Endothelial cell of umbilical vein (primary cell): Measurements from ENCODE around the gene LYPD5. TPM values are rescaled to one million over a fixed set of nuclear protein-coding genes. Genes with fewer than 3 reads are reported as not detected.

Source experiments
- BruUV-seq: library from RNA; stranded (reverse); fragments of 400-500 nt; replicated peaks from 2 replicates; lab custom pipeline; 2021; lab: Mats Ljungman, UMichigan
- CTCF ChIA-PET: fragments of 300-600, 350-600 bp; sonication (Branson Sonifier 250); formaldehyde crosslinking; loops from one replicate; lab custom pipeline; 2021; ENCODE audit warnings: antibody characterized with exemption, inconsistent platforms; lab: Charles Lee
- POLR2A ChIA-PET: fragments of 300-600, 350-600 bp; sonication (Branson Sonifier 250); formaldehyde crosslinking; loops from one replicate; lab custom pipeline; 2021; ENCODE audit warnings: antibody characterized with exemption, inconsistent platforms; lab: Charles Lee
- DNase-seq: peaks from one replicate; pipeline ENCODE4 v3.0.0-alpha.2; 2011; ENCODE audit warnings: low read depth, low spot score
- FAIRE-seq: peaks from 2 replicates; lab custom pipeline; 2011; peaks lifted over from hg19 to GRCh38; lab: Jason Lieb, UNC
- H2AFZ ChIP-seq: 2 replicates; pipeline ENCODE4 v1.6.0; 2012; ENCODE audit warnings: low read depth, low read length, control low read depth, inconsistent platforms
- H3K27ac ChIP-seq: 2 replicates; pipeline ENCODE4 v1.5.1; 2011; ENCODE audit warnings: low read depth, mild to moderate bottlenecking, control low read depth, low read length, moderate library complexity; ENCODE audit not compliant: insufficient read depth
- H3K27me3 ChIP-seq, 2 experiments: 2 replicates each; pipeline versions ENCODE4 v1.6.0 to v1.6.1; 2011; ENCODE audit warnings: low read length in 2 of 2, mixed read lengths in 1 of 2; ENCODE audit not compliant: control insufficient read depth in 2 of 2, insufficient read depth in 2 of 2
- H3K36me3 ChIP-seq, 2 experiments: 2 replicates in 1 of 2; 3 replicates in 1 of 2; pipeline ENCODE4 v1.5.1; 2011; ENCODE audit warnings: low read length in 2 of 2, mild to moderate bottlenecking in 1 of 2, moderate library complexity in 1 of 2; ENCODE audit not compliant: control insufficient read depth in 2 of 2, insufficient read depth in 2 of 2; ENCODE audit errors: extremely low read depth in 1 of 2
- H3K4me1 ChIP-seq: 3 replicates; pipeline ENCODE4 v1.5.1; 2011; ENCODE audit warnings: mild to moderate bottlenecking, low read length; ENCODE audit not compliant: control insufficient read depth, insufficient read depth; ENCODE audit errors: extremely low read depth
- H3K4me2 ChIP-seq: 2 replicates; pipeline ENCODE4 v1.6.1; 2011; ENCODE audit warnings: low read length, control low read depth, mixed read lengths; ENCODE audit not compliant: insufficient read depth
- H3K4me3 ChIP-seq, 3 experiments: fragments of 200-600 bp in 1 of 3; sonication (generic), shearing (Covaris generic) in 1 of 3; replicated peaks in 1 of 3; 2 replicates each; pipeline ENCODE4 v1.5.1; 2011 to 2016; ENCODE audit warnings: control low read depth in 3 of 3, low read length in 3 of 3, mild to moderate bottlenecking in 2 of 3, inconsistent platforms in 1 of 3, low read depth in 1 of 3, moderate library complexity in 1 of 3; ENCODE audit not compliant: insufficient read depth in 1 of 3
- H3K79me2 ChIP-seq: 2 replicates; pipeline ENCODE4 v1.6.0; 2012; ENCODE audit warnings: low read length, inconsistent platforms; ENCODE audit not compliant: control insufficient read depth, insufficient read depth
- H3K9ac ChIP-seq: replicated peaks from 2 replicates; pipeline ENCODE3; 2011; ENCODE audit warnings: low read length, control low read depth; ENCODE audit not compliant: insufficient read depth; ENCODE audit errors: extremely low read depth
- H3K9me1 ChIP-seq: replicated peaks from 3 replicates; pipeline ENCODE4 v1.6.0; 2011; ENCODE audit warnings: mild to moderate bottlenecking, low read length; ENCODE audit not compliant: control insufficient read depth, insufficient read depth; ENCODE audit errors: extremely low read depth
- H3K9me3 ChIP-seq: replicated peaks from 2 replicates; pipeline ENCODE4 v1.5.1; 2012; ENCODE audit warnings: low read length, inconsistent platforms; ENCODE audit not compliant: control insufficient read depth, insufficient read depth
- H4K20me1 ChIP-seq: replicated peaks from 2 replicates; pipeline ENCODE3; 2011; ENCODE audit warnings: mild to moderate bottlenecking, low read length; ENCODE audit not compliant: control insufficient read depth, insufficient read depth; ENCODE audit errors: extremely low read depth
- EZH2 ChIP-seq: IDR thresholded peaks from 2 replicates; pipeline ENCODE4 v1.6.1; 2012; ENCODE audit warnings: borderline replicate concordance, low read depth, mild to moderate bottlenecking, moderate library complexity, low read length, inconsistent platforms; ENCODE audit not compliant: severe bottlenecking
- FOS ChIP-seq: IDR thresholded peaks from 2 replicates; pipeline ENCODE4 v1.6.1; 2011; ENCODE audit warnings: mild to moderate bottlenecking, low read length, moderate library complexity, borderline replicate concordance; ENCODE audit not compliant: insufficient read depth
- GATA2 ChIP-seq: IDR thresholded peaks from 2 replicates; pipeline ENCODE4 v1.7.0; 2011; ENCODE audit warnings: low read depth, mild to moderate bottlenecking, moderate library complexity, mixed read lengths, low read length; ENCODE audit not compliant: insufficient read length, insufficient read depth
- JUN ChIP-seq: IDR thresholded peaks from 2 replicates; pipeline ENCODE4 v1.6.1; 2011; ENCODE audit warnings: borderline replicate concordance, low read depth; ENCODE audit not compliant: insufficient read length, insufficient read depth
- MYC ChIP-seq: IDR thresholded peaks from one replicate; pipeline ENCODE4 v1.6.1; 2011; ENCODE audit warnings: mild to moderate bottlenecking, low read depth, low read length
- POLR2A ChIP-seq: IDR thresholded peaks from 2 replicates; pipeline ENCODE4 v1.6.1; 2012; ENCODE audit warnings: low read depth, mild to moderate bottlenecking, control low read depth, low read length
- POLR2AphosphoS5 ChIP-seq: IDR thresholded peaks from 2 replicates; pipeline ENCODE4 v1.6.1; 2012; ENCODE audit warnings: low read depth, mild to moderate bottlenecking, control low read depth, low read length, moderate library complexity; ENCODE audit not compliant: insufficient read depth
- dilution Hi-C: fragments of 300-500 bp; cut with MboI; formaldehyde crosslinking; loops from one replicate; pipeline ENCODE4 v1.15.0; 2019; ENCODE audit warnings: low sequenced_read_pairs; ENCODE audit not compliant: extremely low pct_ligation_motif_present
- intact Hi-C: fragments of 100-400 bp; cut with micrococcal nuclease; formaldehyde crosslinking; loops from one replicate; pipeline ENCODE4 v1.10.0; 2022
- polyA plus RNA-seq, 4 experiments: library from polyadenylated mRNA; depleted of rRNA in 3 of 4; stranded (reverse) in 3 of 4; unstranded in 1 of 4; fragments of >200 nt; gene quantifications; 2 replicates each; pipeline versions ENCODE4 v1.2.1 to v1.2.3, GENCODE V29; 2011 to 2012; ENCODE audit warnings: missing spikeins in 1 of 4
- total RNA-seq: library from RNA; stranded (reverse); gene quantifications from 2 replicates; pipeline ENCODE4 v1.2.3, GENCODE V29; 2021
- TF ChIP-seq, protein P1 (sequence below), 2 donors: IDR thresholded peaks; 1 replicate in 1 of 2; 2 replicates in 1 of 2; pipeline ENCODE4 v1.5.1; 2011; ENCODE audit warnings: low read length in 2 of 2, mild to moderate bottlenecking in 2 of 2, moderate library complexity in 2 of 2, control low read depth in 1 of 2, inconsistent platforms in 1 of 2, low read depth in 1 of 2; ENCODE audit not compliant: insufficient read depth in 1 of 2; ENCODE audit errors: extremely low read depth in 1 of 2
- TF ChIP-seq, protein P2 (sequence below): IDR thresholded peaks from 2 replicates; pipeline ENCODE4 v1.6.1; 2011; ENCODE audit not compliant: insufficient read depth, insufficient read length

Gene LYPD5
- total and polyA plus RNA-seq, 2 donors (not counting 3 experiments of a cell fraction or from before 2014, with no cell fraction given) = 0.28 TPM; not detected in 1

DNA sequence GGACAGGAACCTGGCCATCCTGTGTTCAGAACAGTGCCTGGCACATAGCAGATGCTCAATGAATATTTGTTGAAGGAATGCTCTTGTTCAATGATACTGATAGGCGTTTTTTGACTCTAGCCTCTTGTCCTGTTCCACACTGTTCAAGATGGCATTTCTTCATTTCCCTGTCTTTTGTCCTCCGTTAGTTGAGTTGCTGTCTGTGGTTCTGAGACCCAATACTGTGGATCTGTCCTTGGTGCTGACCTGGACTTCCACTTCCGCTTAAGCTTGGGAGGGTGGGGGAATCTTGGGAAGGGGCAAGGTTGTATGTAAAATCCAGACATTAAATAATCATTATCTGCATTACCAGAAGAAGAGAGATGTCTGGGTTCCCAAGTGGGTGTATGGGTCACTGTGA, 13.2 kb downstream of the LYPD5 start:
- POLR2A ChIA-PET = no interaction called here
- Histone ChIP-seq H3K36me3 (no peaks in the 10 kb centered on the region), H3K27ac (no peak overlapping the region), H3K4me3 (no peak overlapping the region), H3K4me2 (no peak overlapping the region), H3K27me3 (peaks cover 0 to 4% of the 10 kb centered on the region in 2 experiments), H4K20me1 (no peaks in the 10 kb centered on the region), H3K79me2 (no peaks in the 10 kb centered on the region), H3K9me1 (no peaks in the 10 kb centered on the region), H3K9me3 (no peaks in the 10 kb centered on the region), H3K9ac (no peak overlapping the region), H2AFZ (no peak overlapping the region), H3K4me1 (peaks cover 10% of the 10 kb centered on the region)
- dilution Hi-C loops = no loop called here
- DNase-seq (peak; percentile 46), FAIRE-seq (peak; percentile 42)
- BruUV-seq = no TSS peak
- CTCF ChIA-PET = interaction anchor here (1.0 to 3.1 kb wide), 5 partner anchors 15 to 253 kb away, joined by 3 to 24 read pairs (median 6); no protein-coding TSS in a partner anchor
- intact Hi-C loops = no loop called here
- TF ChIP-seq JUN (no peak), POLR2A (no peak), MYC (no peak)

DNA sequence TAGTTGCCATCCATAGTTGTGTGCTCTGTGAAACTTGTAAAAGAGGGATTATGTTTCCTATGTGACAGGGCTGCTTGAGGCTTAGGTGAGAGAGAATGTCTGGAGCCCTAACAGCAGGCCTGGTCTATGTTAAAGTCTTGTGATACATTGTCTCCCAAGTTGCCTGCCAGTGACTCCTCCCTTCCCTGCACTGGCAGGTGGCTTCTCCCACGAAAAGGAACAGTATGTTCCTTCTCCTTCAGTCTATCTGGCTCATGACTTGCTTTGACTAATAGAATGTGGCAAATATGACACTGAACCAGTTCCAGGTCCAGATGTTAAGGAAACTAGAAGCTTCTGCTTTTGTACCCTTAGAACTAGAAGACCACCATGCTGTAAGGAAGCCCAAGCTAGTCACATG, 15.6 kb downstream of the LYPD5 start:
- no peaks in the 10 kb centered on the region for H3K36me3 ChIP-seq
- H4K20me1 ChIP-seq = no peaks in the 10 kb centered on the region
- no peak for DNase-seq
- H3K27me3 ChIP-seq = no peaks in the 10 kb centered on the region
- H3K4me2 ChIP-seq = no peak overlapping the region
- no peaks in the 10 kb centered on the region for H3K79me2 ChIP-seq
- H3K27ac ChIP-seq = no peak overlapping the region
- intact Hi-C loops = no loop called here
- H3K4me1 ChIP-seq = peaks cover 10% of the 10 kb centered on the region
- no peaks in the 10 kb centered on the region for H3K9me1 ChIP-seq
- no peak overlapping the region for H2AFZ ChIP-seq
- no peak overlapping the region for H3K4me3 ChIP-seq
- no TSS peak for BruUV-seq
- TF ChIP-seq EZH2 (no peak), MYC (no peak), GATA2 (no peak), POLR2AphosphoS5 (no peak), FOS (no peak), JUN (no peak), POLR2A (no peak)
- TF ChIP-seq, protein P1, sequence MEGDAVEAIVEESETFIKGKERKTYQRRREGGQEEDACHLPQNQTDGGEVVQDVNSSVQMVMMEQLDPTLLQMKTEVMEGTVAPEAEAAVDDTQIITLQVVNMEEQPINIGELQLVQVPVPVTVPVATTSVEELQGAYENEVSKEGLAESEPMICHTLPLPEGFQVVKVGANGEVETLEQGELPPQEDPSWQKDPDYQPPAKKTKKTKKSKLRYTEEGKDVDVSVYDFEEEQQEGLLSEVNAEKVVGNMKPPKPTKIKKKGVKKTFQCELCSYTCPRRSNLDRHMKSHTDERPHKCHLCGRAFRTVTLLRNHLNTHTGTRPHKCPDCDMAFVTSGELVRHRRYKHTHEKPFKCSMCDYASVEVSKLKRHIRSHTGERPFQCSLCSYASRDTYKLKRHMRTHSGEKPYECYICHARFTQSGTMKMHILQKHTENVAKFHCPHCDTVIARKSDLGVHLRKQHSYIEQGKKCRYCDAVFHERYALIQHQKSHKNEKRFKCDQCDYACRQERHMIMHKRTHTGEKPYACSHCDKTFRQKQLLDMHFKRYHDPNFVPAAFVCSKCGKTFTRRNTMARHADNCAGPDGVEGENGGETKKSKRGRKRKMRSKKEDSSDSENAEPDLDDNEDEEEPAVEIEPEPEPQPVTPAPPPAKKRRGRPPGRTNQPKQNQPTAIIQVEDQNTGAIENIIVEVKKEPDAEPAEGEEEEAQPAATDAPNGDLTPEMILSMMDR (IDR thresholded peaks at IDR 0.05; ENCODE audit: extremely low read depth in 1 of 2, insufficient read depth in 1 of 2, low read depth in 1 of 2, low read length in 2 of 2) = no peak
- TF ChIP-seq, protein P2, sequence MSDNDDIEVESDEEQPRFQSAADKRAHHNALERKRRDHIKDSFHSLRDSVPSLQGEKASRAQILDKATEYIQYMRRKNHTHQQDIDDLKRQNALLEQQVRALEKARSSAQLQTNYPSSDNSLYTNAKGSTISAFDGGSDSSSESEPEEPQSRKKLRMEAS = no peak
- FAIRE-seq = no peak
- no peaks in the 10 kb centered on the region for H3K9me3 ChIP-seq
- dilution Hi-C loops = no loop called here
- no peak overlapping the region for H3K9ac ChIP-seq
- ChIA-PET POLR2A (no interaction called here), CTCF (interaction anchor here (0.6 to 3.1 kb wide), 5 partner anchors 12 to 114 kb away, joined by 3 to 24 read pairs (median 4); no protein-coding TSS in a partner anchor)
